ENCODE data around the gene DGKE. TPM values are rescaled to one million over a fixed set of nuclear protein-coding genes. Genes with fewer than 3 reads are reported as not detected.

Gene DGKE
- total and polyA plus RNA-seq, 2 of the 8 experiments (the other 6 are each of a cell fraction or from before 2014, with no cell fraction given), result 1.7 to 7.4 TPM

GRCh38 chr17:56851008-56851407 is 17.1 kb downstream of the DGKE start:
- H4K8ac ChIP-seq (ENCODE audit: extremely low read depth, insufficient read depth, low read length), result no peak overlapping the region
- no peaks in the 10 kb centered on the region for H3K27me3 ChIP-seq (replicated peaks in 1 of 4; ENCODE audit: control insufficient read depth in 3 of 4, extremely low read depth in 1 of 4, insufficient read depth in 3 of 4, low read length in 3 of 4)
- FAIRE-seq (no peak), DNase-seq (ENCODE audit: low read depth in 1 of 2, low spot score in 2 of 2) (no peak)
- H2BK12ac ChIP-seq (ENCODE audit: low read depth, low read length), result no peak overlapping the region
- H3K4ac ChIP-seq (replicated peaks; ENCODE audit: insufficient read length, low read depth, low read length), result no peak overlapping the region
- no peak overlapping the region for H4K5ac ChIP-seq (ENCODE audit: insufficient read length, low read depth, low read length)
- no peak overlapping the region for H2BK120ac ChIP-seq (replicated peaks; ENCODE audit: low read depth, low read length)
- 86% methylated on average over 3 of the region's 3 CpGs; no CpG with 5 or more reads in 1 of the 2 experiments for WGBS, 2 experiments (ENCODE audit: extremely low coverage in 1 of 2, insufficient coverage in 1 of 2, insufficient read length in 1 of 2, insufficient replicate concordance in 2 of 2, low coverage in 1 of 2, low lambda C conversion rate in 2 of 2, missing lambda C conversion rate in 1 of 2)
- no peaks in the 10 kb centered on the region for H3K9me3 ChIP-seq (ENCODE audit: insufficient read depth in 2 of 2, low read depth in 1 of 2, low read length in 1 of 2)
- no peak overlapping the region for H3K18ac ChIP-seq (ENCODE audit: extremely low read depth, low read length)
- no peaks in the 10 kb centered on the region for H3K4me1 ChIP-seq (replicated peaks in 1 of 4; ENCODE audit: control insufficient read depth in 3 of 4, insufficient read depth in 4 of 4, low read length in 3 of 4)
- ChIA-PET POLR2A (ENCODE audit: partially characterized antibody) (interaction anchor here (2.3 kb wide), 1 partner anchor 16 kb away, joined by 9 read pairs; the partner anchor contains the start of gene DGKE), CTCF (ENCODE audit: partially characterized antibody) (interaction anchor here (1.1 to 2.3 kb wide), 3 partner anchors 13 to 31 kb away, joined by 5 to 6 read pairs (median 6); partner anchors contain the start of genes C17orf67 and DGKE)
- H3K36me3 ChIP-seq (ENCODE audit: control insufficient read depth in 2 of 4, insufficient read depth in 4 of 4, low read length in 3 of 4), result peaks cover 2 to 10% (median 6%) of the 10 kb centered on the region in 4 experiments; a peak in 3 of 8 replicates
- H3K9ac ChIP-seq (replicated peaks in 1 of 4; ENCODE audit: extremely low read depth in 1 of 4, low read depth in 3 of 4, low read length in 3 of 4), result no peak overlapping the region
- H3K27ac ChIP-seq (ENCODE audit: low read depth, low read length), result no peak overlapping the region
- H3K4me3 ChIP-seq (ENCODE audit: extremely low read depth in 1 of 4, insufficient read depth in 2 of 4, low read depth in 3 of 4, low read length in 4 of 4), result no peak overlapping the region
- no peaks in the 10 kb centered on the region for H3K79me2 ChIP-seq (ENCODE audit: control insufficient read depth in 1 of 2, insufficient read depth in 2 of 2, low read length in 2 of 2)
- H3K23me2 ChIP-seq (ENCODE audit: low read depth, low read length), result no peaks in the 10 kb centered on the region
- H2BK20ac ChIP-seq (ENCODE audit: low read length), result no peak overlapping the region
- no peak overlapping the region for H2AK5ac ChIP-seq (ENCODE audit: low read depth, low read length)
- no peak overlapping the region for H3K4me2 ChIP-seq (ENCODE audit: insufficient read depth in 1 of 2, low read depth in 2 of 2, low read length in 2 of 2)
- no peaks in the 10 kb centered on the region for H4K20me1 ChIP-seq (replicated peaks in 1 of 2; ENCODE audit: control insufficient read depth in 1 of 2, insufficient read depth in 2 of 2, low read length in 2 of 2)
- H3K56ac ChIP-seq (replicated peaks; ENCODE audit: insufficient read length, low read depth, low read length), result no peak overlapping the region
- no peak overlapping the region for H4K91ac ChIP-seq (replicated peaks; ENCODE audit: insufficient read length, low read length)
- H3K79me1 ChIP-seq (ENCODE audit: low read depth, low read length), result no peaks in the 10 kb centered on the region
- H2AFZ ChIP-seq (ENCODE audit: low read length), result no peak overlapping the region
- no peak overlapping the region for H2BK15ac ChIP-seq (ENCODE audit: low read length)
- no peak overlapping the region for H3K14ac ChIP-seq (ENCODE audit: insufficient read length)
- H3K23ac ChIP-seq (ENCODE audit: insufficient read length), result no peak overlapping the region
- no peak overlapping the region for H2BK5ac ChIP-seq (ENCODE audit: low read depth, low read length)
- TF ChIP-seq KDM5A (IDR thresholded peaks at IDR 0.05; ENCODE audit: low read length) (no peak), EZH2 (IDR thresholded peaks at IDR 0.05; ENCODE audit: low read depth, low read length, severe bottlenecking) (no peak), EGR1 (IDR thresholded peaks at IDR 0.05; ENCODE audit: borderline replicate concordance, low read depth, low read length) (no peak), FOSL1 (IDR thresholded peaks at IDR 0.05; ENCODE audit: insufficient read depth, low read depth, low read length) (no peak), SAP30 (IDR thresholded peaks at IDR 0.05; ENCODE audit: insufficient read depth, insufficient replicate concordance, low read length) (no peak), ATF3 (IDR thresholded peaks at IDR 0.05; ENCODE audit: insufficient read depth, low read depth, low read length) (no peak), HDAC6 (IDR thresholded peaks at IDR 0.05; ENCODE audit: low read depth, low read length) (no peak), SIRT6 (IDR thresholded peaks at IDR 0.05; ENCODE audit: low read length) (no peak), RXRA (IDR thresholded peaks at IDR 0.05; ENCODE audit: insufficient read depth, low read depth, low read length) (no peak), BRCA1 (IDR thresholded peaks at IDR 0.05; ENCODE audit: low read depth, low read length) (no peak), CBX8 (IDR thresholded peaks at IDR 0.05; ENCODE audit: borderline replicate concordance, low read depth, low read length) (no peak), NANOG (IDR thresholded peaks at IDR 0.05; ENCODE audit: insufficient read depth, low read depth, low read length, poor library complexity, severe bottlenecking) (no peak), CBX5 (IDR thresholded peaks at IDR 0.05; ENCODE audit: low read depth, low read length) (no peak), SP4 (IDR thresholded peaks at IDR 0.05; ENCODE audit: low read length) (no peak)
